Gastrocnemius medialis (tissue), 4 donors: ENCODE results near the gene PUS3. TPM values are rescaled to one million over a fixed set of nuclear protein-coding genes. Genes with fewer than 3 reads are reported as not detected.

ENCODE experiments used
- ATAC-seq, 2 donors: fragments of 150-250 bp; one replicate each; pipeline ENCODE4 v1.9.1; 2016
- DNase-seq, 2 donors: peaks; one replicate each; pipeline ENCODE4 v3.0.0-alpha.2; 2019
- H3K27ac ChIP-seq, 4 donors: fragments of 200-600 bp; sonication (generic); 1 replicate in 1 of 4; 2 replicates in 3 of 4; pipeline ENCODE4 v1.5.1; 2016 to 2018; ENCODE audit warnings: mild to moderate bottlenecking in 2 of 4, moderate library complexity in 1 of 4
- H3K27me3 ChIP-seq, 3 donors: fragments of 200-600 bp; sonication (generic) in 2 of 3; 1 replicate in 1 of 3; 2 replicates in 2 of 3; pipeline versions ENCODE4 v1.5.1 to v1.6.0; 2016 to 2019; ENCODE audit warnings: mild to moderate bottlenecking in 1 of 3, moderate library complexity in 1 of 3
- H3K36me3 ChIP-seq, 2 donors: fragments of 200-600 bp; sonication (generic) in 1 of 2; one replicate each; pipeline ENCODE4 v1.5.1; 2017 to 2018
- H3K4me1 ChIP-seq, 2 donors: fragments of 200-600 bp; sonication (generic) in 1 of 2; one replicate each; pipeline ENCODE4 v1.5.1; 2016 to 2017; ENCODE audit warnings: mild to moderate bottlenecking in 2 of 2
- H3K4me3 ChIP-seq, 4 donors: fragments of 200-600 bp; sonication (generic) in 3 of 4; 1 replicate in 1 of 4; 2 replicates in 3 of 4; pipeline ENCODE4 v1.5.1; 2016 to 2019; ENCODE audit warnings: mild to moderate bottlenecking in 2 of 4
- H3K9me3 ChIP-seq, 3 donors: fragments of 200-600 bp; sonication (generic) in 2 of 3; 1 replicate in 1 of 3; 2 replicates in 2 of 3; pipeline ENCODE4 v1.5.1; 2016 to 2019
- POLR2A ChIP-seq, 2 donors: fragments of 450-650 bp; IDR thresholded peaks; one replicate each; pipeline ENCODE4 v1.6.1; 2017; ENCODE audit warnings: antibody characterized with exemption in 2 of 2, mild to moderate bottlenecking in 2 of 2, moderate library complexity in 2 of 2
- in situ Hi-C, 4 donors: fragments of 200-750 bp; cut with MboI; loops; one replicate each; pipeline versions ENCODE4 v1.15.0 to v1.8.0; 2017; ENCODE audit warnings: low sequenced_read_pairs in 4 of 4
- intact Hi-C: fragments of 100-400 bp; cut with DNase I; formaldehyde crosslinking; loops from one replicate; pipeline ENCODE4 v1.15.1; 2023; ENCODE audit warnings: low total_unique reads
- total RNA-seq, 4 donors: library from RNA; depleted of rRNA; stranded (reverse); fragments of >200 nt; gene quantifications; one replicate each; pipeline versions ENCODE4 v1.1.0 to v1.2.3, GENCODE V29; 2016
- TF ChIP-seq, protein P1 (sequence below), 5 experiments: fragments of 450-650 bp in 3 of 5; fragments of 200-600 bp in 2 of 5; sonication (generic) in 2 of 5; IDR thresholded peaks in 4 of 5; conservative IDR thresholded peaks in 1 of 5; 1 replicate in 4 of 5; 2 replicates in 1 of 5; pipeline ENCODE4 v1.5.1; 2016 to 2019; ENCODE audit warnings: antibody characterized with exemption in 5 of 5, mild to moderate bottlenecking in 3 of 5, moderate library complexity in 3 of 5

The PUS3 gene
- total RNA-seq, 4 donors from 2014 or later: 7.0 to 13.5 (median 11.7) TPM

GRCh38 chr11:125931668-125932067 is 28.7 kb upstream of the PUS3 start:
- Histone ChIP-seq H3K4me1 (no peaks in the 10 kb centered on the region), H3K27me3 (no peaks in the 10 kb centered on the region), H3K9me3 (no peaks in the 10 kb centered on the region), H3K36me3 (no peaks in the 10 kb centered on the region), H3K27ac (no peak overlapping the region), H3K4me3 (no peak overlapping the region)
- ATAC-seq: no peak
- no peak for TF ChIP-seq POLR2A (IDR thresholded peaks at IDR 0.05)
- TF ChIP-seq, protein P1, sequence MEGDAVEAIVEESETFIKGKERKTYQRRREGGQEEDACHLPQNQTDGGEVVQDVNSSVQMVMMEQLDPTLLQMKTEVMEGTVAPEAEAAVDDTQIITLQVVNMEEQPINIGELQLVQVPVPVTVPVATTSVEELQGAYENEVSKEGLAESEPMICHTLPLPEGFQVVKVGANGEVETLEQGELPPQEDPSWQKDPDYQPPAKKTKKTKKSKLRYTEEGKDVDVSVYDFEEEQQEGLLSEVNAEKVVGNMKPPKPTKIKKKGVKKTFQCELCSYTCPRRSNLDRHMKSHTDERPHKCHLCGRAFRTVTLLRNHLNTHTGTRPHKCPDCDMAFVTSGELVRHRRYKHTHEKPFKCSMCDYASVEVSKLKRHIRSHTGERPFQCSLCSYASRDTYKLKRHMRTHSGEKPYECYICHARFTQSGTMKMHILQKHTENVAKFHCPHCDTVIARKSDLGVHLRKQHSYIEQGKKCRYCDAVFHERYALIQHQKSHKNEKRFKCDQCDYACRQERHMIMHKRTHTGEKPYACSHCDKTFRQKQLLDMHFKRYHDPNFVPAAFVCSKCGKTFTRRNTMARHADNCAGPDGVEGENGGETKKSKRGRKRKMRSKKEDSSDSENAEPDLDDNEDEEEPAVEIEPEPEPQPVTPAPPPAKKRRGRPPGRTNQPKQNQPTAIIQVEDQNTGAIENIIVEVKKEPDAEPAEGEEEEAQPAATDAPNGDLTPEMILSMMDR (IDR thresholded peaks at IDR 0.05 in 4 of 5, conservative IDR thresholded peaks at IDR 0.05 in 1 of 5): no peak
- no peak for DNase-seq
- intact Hi-C loops (no loop called here), in situ Hi-C loops (loop anchor here in 1 of 4 donors (10.0 kb wide), 1 partner anchor 263 kb away; no protein-coding TSS in a partner anchor)

- Histone ChIP-seq H3K27ac (no peak overlapping the region), H3K4me1 (no peaks in the 10 kb centered on the region), H3K36me3 (no peaks in the 10 kb centered on the region), H3K27me3 (no peaks in the 10 kb centered on the region), H3K9me3 (no peaks in the 10 kb centered on the region), H3K4me3 (no peak overlapping the region)
- ATAC-seq (no peak), DNase-seq (no peak)
- TF ChIP-seq, protein P1 (IDR thresholded peaks at IDR 0.05 in 4 of 5, conservative IDR thresholded peaks at IDR 0.05 in 1 of 5): no peak
- no peak for TF ChIP-seq POLR2A (IDR thresholded peaks at IDR 0.05)
- in situ Hi-C loops (loop anchor here in 1 of 4 donors (10.0 kb wide), 1 partner anchor 264 kb away; no protein-coding TSS in a partner anchor), intact Hi-C loops (no loop called here)
Observed at GRCh38 chr11:125931116-125931515, 28.1 kb upstream of the PUS3 start.

GRCh38 chr11:125930076-125930450 is 27.1 kb upstream of the PUS3 start:
- Histone ChIP-seq H3K4me3 (no peak overlapping the region), H3K36me3 (no peaks in the 10 kb centered on the region), H3K27ac (no peak overlapping the region), H3K27me3 (no peaks in the 10 kb centered on the region), H3K9me3 (no peaks in the 10 kb centered on the region), H3K4me1 (no peaks in the 10 kb centered on the region)
- TF ChIP-seq POLR2A (IDR thresholded peaks at IDR 0.05): no peak
- TF ChIP-seq, protein P1 (IDR thresholded peaks at IDR 0.05 in 4 of 5, conservative IDR thresholded peaks at IDR 0.05 in 1 of 5): no peak
- intact Hi-C loops: no loop called here
- in situ Hi-C loops: loop anchor here in 1 of 4 donors (10.0 kb wide), 1 partner anchor 265 kb away; no protein-coding TSS in a partner anchor
- DNase-seq (no peak), ATAC-seq (no peak)

GRCh38 chr11:125929445-125930075 is 26.6 kb upstream of the PUS3 start:
- no peaks in the 10 kb centered on the region for H3K27me3 ChIP-seq
- no peak overlapping the region for H3K27ac ChIP-seq
- in situ Hi-C loops: loop anchor here in 1 of 4 donors (10.0 kb wide), 1 partner anchor 265 kb away; no protein-coding TSS in a partner anchor
- H3K36me3 ChIP-seq: no peaks in the 10 kb centered on the region
- DNase-seq (no peak), ATAC-seq (no peak)
- intact Hi-C loops: no loop called here
- TF ChIP-seq, protein P1 (IDR thresholded peaks at IDR 0.05 in 4 of 5, conservative IDR thresholded peaks at IDR 0.05 in 1 of 5): no peak
- TF ChIP-seq POLR2A (IDR thresholded peaks at IDR 0.05): no peak
- H3K4me3 ChIP-seq: no peak overlapping the region
- H3K9me3 ChIP-seq: no peaks in the 10 kb centered on the region
- no peaks in the 10 kb centered on the region for H3K4me1 ChIP-seq
